ENCODE data around the gene URAD. TPM values are rescaled to one million over a fixed set of nuclear protein-coding genes. Genes with fewer than 3 reads are reported as not detected.
"Not testable (repeated sequence)": the region's sequence is repeated elsewhere in the genome, so short reads cannot be mapped to it uniquely, and the experiment has no call there.

The URAD gene
- total RNA-seq, 1 donor from 2014 or later: not detected

DNA sequence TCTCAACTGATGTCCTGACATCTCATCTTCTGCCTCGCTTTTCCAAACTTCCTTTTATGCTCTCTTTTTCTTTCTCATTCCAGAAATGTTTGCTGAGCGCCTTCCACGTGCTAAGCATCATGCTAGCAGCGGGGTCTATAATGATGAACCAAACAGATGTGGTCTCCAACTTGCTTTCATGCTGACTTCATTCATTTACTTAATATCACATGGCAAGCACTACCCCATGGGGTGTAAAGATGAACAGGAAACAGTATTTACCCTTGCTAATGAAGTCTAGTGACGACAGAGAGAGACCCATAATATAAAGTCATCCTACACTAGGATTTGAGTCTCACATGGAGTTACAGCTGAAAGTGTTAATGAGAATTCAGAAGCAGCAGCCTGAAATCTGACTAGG lies 21.6 kb upstream of the URAD start:
- DNase-seq (ENCODE audit: low read depth): no peak
- Histone ChIP-seq H3K27me3 (ENCODE audit: insufficient read depth, low read length) (no peaks in the 10 kb centered on the region), H4K20me1 (ENCODE audit: insufficient read depth, low read length) (no peaks in the 10 kb centered on the region), H3K4me2 (ENCODE audit: low read length) (no peak overlapping the region), H3K4me1 (ENCODE audit: insufficient read depth, low read length) (no peaks in the 10 kb centered on the region), H3K79me2 (ENCODE audit: insufficient read depth, low read length) (no peaks in the 10 kb centered on the region), H2AFZ (ENCODE audit: low read depth, low read length) (no peak overlapping the region), H3K36me3 (ENCODE audit: insufficient read depth, low read length) (no peaks in the 10 kb centered on the region), H3K4me3 (ENCODE audit: insufficient read depth, low read depth, low read length) (no peak overlapping the region), H3K27ac (ENCODE audit: low read depth, low read length) (no peak overlapping the region), H3K9me3 (ENCODE audit: insufficient read depth, low read depth, low read length) (no peaks in the 10 kb centered on the region), H3K9ac (ENCODE audit: low read length) (no peak overlapping the region)
- H3K9me3 Mint-ChIP-seq (ENCODE audit: unreplicated experiment): no peaks in the 10 kb centered on the region
- H3K27me3 Mint-ChIP-seq (ENCODE audit: low read depth, unreplicated experiment): no peaks in the 10 kb centered on the region
- no peak overlapping the region for H3K4me3 Mint-ChIP-seq (ENCODE audit: unreplicated experiment)
- peaks cover 3% of the 10 kb centered on the region for H3K4me1 Mint-ChIP-seq (ENCODE audit: low read depth, unreplicated experiment)
- H3K36me3 Mint-ChIP-seq (ENCODE audit: low read depth, unreplicated experiment): no peaks in the 10 kb centered on the region
- no peak for FAIRE-seq
- no peak for TF ChIP-seq EZH2 (IDR thresholded peaks at IDR 0.05; ENCODE audit: insufficient read depth, low read length)
- TF ChIP-seq, protein P1, sequence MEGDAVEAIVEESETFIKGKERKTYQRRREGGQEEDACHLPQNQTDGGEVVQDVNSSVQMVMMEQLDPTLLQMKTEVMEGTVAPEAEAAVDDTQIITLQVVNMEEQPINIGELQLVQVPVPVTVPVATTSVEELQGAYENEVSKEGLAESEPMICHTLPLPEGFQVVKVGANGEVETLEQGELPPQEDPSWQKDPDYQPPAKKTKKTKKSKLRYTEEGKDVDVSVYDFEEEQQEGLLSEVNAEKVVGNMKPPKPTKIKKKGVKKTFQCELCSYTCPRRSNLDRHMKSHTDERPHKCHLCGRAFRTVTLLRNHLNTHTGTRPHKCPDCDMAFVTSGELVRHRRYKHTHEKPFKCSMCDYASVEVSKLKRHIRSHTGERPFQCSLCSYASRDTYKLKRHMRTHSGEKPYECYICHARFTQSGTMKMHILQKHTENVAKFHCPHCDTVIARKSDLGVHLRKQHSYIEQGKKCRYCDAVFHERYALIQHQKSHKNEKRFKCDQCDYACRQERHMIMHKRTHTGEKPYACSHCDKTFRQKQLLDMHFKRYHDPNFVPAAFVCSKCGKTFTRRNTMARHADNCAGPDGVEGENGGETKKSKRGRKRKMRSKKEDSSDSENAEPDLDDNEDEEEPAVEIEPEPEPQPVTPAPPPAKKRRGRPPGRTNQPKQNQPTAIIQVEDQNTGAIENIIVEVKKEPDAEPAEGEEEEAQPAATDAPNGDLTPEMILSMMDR (IDR thresholded peaks at IDR 0.05; ENCODE audit: insufficient read depth, low read depth, low read length): no peak
- H3K27ac Mint-ChIP-seq (ENCODE audit: unreplicated experiment): no peak overlapping the region

DNA sequence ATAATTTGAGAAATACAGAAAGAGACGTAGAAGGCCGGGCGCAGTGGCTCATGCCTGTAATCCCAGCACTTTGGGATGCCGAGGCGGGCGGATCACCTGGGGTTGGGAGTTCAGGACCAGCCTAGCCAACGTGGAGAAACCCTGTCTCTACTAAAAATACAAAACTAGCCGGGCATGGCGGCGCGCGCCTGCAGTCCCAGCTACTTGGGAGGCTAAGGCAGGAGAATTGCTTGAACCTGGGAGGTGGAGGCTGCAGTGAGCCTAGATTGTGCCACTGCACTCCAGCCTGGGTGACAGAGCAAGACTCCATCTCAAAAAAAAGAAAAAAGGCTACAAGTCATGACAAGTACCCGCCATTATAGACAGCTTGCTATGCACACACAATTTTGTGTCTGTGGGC lies 16.5 kb upstream of the URAD start:
- FAIRE-seq; H3K4me1 Mint-ChIP-seq (ENCODE audit: low read depth, unreplicated experiment); H3K79me2 ChIP-seq (ENCODE audit: insufficient read depth, low read length): not testable (repeated sequence)

DNA sequence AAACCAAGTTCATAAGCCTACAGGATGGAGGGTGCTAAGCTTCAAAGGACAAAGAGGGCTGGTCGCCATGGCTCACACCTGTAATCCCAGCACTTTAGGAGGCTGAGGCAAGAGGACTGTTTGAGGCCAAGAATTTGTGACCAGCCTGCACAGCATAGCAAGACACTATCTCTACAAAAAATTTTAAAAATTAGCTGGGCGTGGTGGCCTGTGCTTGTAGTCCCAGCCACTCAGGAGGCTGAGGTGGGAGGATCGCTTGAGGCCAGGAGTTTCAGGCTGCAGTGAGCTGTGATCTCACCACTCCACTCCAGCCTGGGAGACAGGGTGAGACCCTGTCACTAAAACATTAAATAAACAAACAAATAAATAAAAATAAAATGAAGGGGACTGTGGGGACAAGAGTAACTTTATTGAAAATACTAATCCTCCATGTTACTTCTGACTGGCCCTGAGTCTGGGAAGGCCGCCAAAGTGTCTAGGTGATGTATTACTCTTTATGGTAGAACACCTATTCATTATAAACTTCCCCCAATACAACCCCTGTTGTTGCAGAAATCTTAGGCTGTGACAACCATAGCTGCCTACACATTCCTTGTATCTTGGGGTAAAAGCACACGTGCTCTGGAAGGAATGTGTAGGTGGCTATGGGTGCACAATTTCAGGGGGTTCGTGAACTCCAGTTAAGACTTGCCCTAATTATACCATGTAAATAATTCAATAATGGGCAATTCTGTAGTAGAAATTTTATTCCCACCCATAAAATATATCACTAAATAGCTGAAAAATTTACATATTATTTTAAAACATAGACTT lies 14.6 kb upstream of the URAD start:
- H3K9me3 Mint-ChIP-seq (ENCODE audit: unreplicated experiment): no peaks in the 10 kb centered on the region
- Histone ChIP-seq H3K4me2 (ENCODE audit: low read length) (no peak overlapping the region), H3K4me3 (ENCODE audit: insufficient read depth, low read depth, low read length) (no peak overlapping the region), H3K4me1 (ENCODE audit: insufficient read depth, low read length) (no peaks in the 10 kb centered on the region), H3K36me3 (ENCODE audit: insufficient read depth, low read length) (no peaks in the 10 kb centered on the region), H3K79me2 (ENCODE audit: insufficient read depth, low read length) (no peaks in the 10 kb centered on the region), H3K27me3 (ENCODE audit: insufficient read depth, low read length) (no peaks in the 10 kb centered on the region), H3K9ac (ENCODE audit: low read length) (no peak overlapping the region), H3K9me3 (ENCODE audit: insufficient read depth, low read depth, low read length) (no peaks in the 10 kb centered on the region), H2AFZ (ENCODE audit: low read depth, low read length) (no peak overlapping the region), H4K20me1 (ENCODE audit: insufficient read depth, low read length) (no peaks in the 10 kb centered on the region), H3K27ac (ENCODE audit: low read depth, low read length) (no peak overlapping the region)
- no peaks in the 10 kb centered on the region for H3K36me3 Mint-ChIP-seq (ENCODE audit: low read depth, unreplicated experiment)
- H3K27me3 Mint-ChIP-seq (ENCODE audit: low read depth, unreplicated experiment): no peaks in the 10 kb centered on the region
- peak; percentile 8 for DNase-seq (ENCODE audit: low read depth)
- TF ChIP-seq, protein P1 (IDR thresholded peaks at IDR 0.05; ENCODE audit: insufficient read depth, low read depth, low read length): no peak
- no peak for TF ChIP-seq EZH2 (IDR thresholded peaks at IDR 0.05; ENCODE audit: insufficient read depth, low read length)
- H3K27ac Mint-ChIP-seq (ENCODE audit: unreplicated experiment): no peak overlapping the region
- H3K4me3 Mint-ChIP-seq (ENCODE audit: unreplicated experiment): no peak overlapping the region
- H3K4me1 Mint-ChIP-seq (ENCODE audit: low read depth, unreplicated experiment): no peaks in the 10 kb centered on the region
- no peak for FAIRE-seq

More for the DNA sequence above, 16.5 kb upstream of the URAD start:
- H3K27me3 Mint-ChIP-seq (ENCODE audit: low read depth, unreplicated experiment); H3K27ac ChIP-seq (ENCODE audit: low read depth, low read length); H3K4me1 ChIP-seq (ENCODE audit: insufficient read depth, low read length); H3K4me3 ChIP-seq (ENCODE audit: insufficient read depth, low read depth, low read length); H3K9ac ChIP-seq (ENCODE audit: low read length); DNase-seq (ENCODE audit: low read depth); H3K36me3 ChIP-seq (ENCODE audit: insufficient read depth, low read length); H3K36me3 Mint-ChIP-seq (ENCODE audit: low read depth, unreplicated experiment); H3K4me3 Mint-ChIP-seq (ENCODE audit: unreplicated experiment); H3K27ac Mint-ChIP-seq (ENCODE audit: unreplicated experiment); H3K4me2 ChIP-seq (ENCODE audit: low read length); H4K20me1 ChIP-seq (ENCODE audit: insufficient read depth, low read length); H3K9me3 Mint-ChIP-seq (ENCODE audit: unreplicated experiment); H2AFZ ChIP-seq (ENCODE audit: low read depth, low read length); H3K27me3 ChIP-seq (ENCODE audit: insufficient read depth, low read length); H3K9me3 ChIP-seq (ENCODE audit: insufficient read depth, low read depth, low read length): not testable (repeated sequence)
